ENCODE measurements around the gene CEP85L. TPM values are rescaled to one million over a fixed set of nuclear protein-coding genes. Genes with fewer than 3 reads are reported as not detected.

CEP85L gene
- total and polyA plus RNA-seq, 2 experiments from 2014 or later: 9.1 to 10.1 TPM

GRCh38 chr6:118661831-118662230, 10.4 kb upstream of the CEP85L start (continued):
- no peak for TF ChIP-seq ZNF462 (CRISPR knock-in tag; IDR thresholded peaks at IDR 0.05)
- no peak for TF ChIP-seq EZH2 (IDR thresholded peaks at IDR 0.05; ENCODE audit: low read depth, unreplicated experiment)
- no peak for TF ChIP-seq EZH2phosphoT487 (IDR thresholded peaks at IDR 0.05; ENCODE audit: unreplicated experiment)
- TF ChIP-seq ETS1 (IDR thresholded peaks at IDR 0.05): no peak

- Histone ChIP-seq H3F3A (replicated peaks; ENCODE audit: low read depth) (no peaks in the 10 kb centered on the region), H3K9me2 (ENCODE audit: insufficient read depth) (no peaks in the 10 kb centered on the region; the same call in 1 of the 2 replicates), H3K4me2 (no peak overlapping the region), H3K36me3 (ENCODE audit: insufficient read depth) (no peaks in the 10 kb centered on the region), H3K4me3 (no peak overlapping the region), H3K4me1 (ENCODE audit: insufficient read depth) (no peaks in the 10 kb centered on the region), H3K27me3 (ENCODE audit: insufficient read depth) (no peaks in the 10 kb centered on the region), H4K20me1 (replicated peaks; ENCODE audit: insufficient read depth) (no peaks in the 10 kb centered on the region), H3K27ac (ENCODE audit: low read depth) (no peak overlapping the region), H2AFZ (no peak overlapping the region), H3K79me2 (replicated peaks; ENCODE audit: insufficient read depth) (no peaks in the 10 kb centered on the region)
- Mint-ChIP-seq H3K27me3 (ENCODE audit: insufficient read depth, low read depth, poor library complexity) (no peaks in the 10 kb centered on the region), H3K36me3 (ENCODE audit: low read depth) (no peaks in the 10 kb centered on the region), H3K9me3 (no peaks in the 10 kb centered on the region), H3K4me1 (no peaks in the 10 kb centered on the region), H3K27ac (no peak overlapping the region), H3K4me3 (no peak overlapping the region)
- DNase-seq (ENCODE audit: low spot score): no peak
- ATAC-seq: no peak
- TF ChIP-seq EZH2phosphoT487 (IDR thresholded peaks at IDR 0.05; ENCODE audit: unreplicated experiment) (no peak), ZNF114 (CRISPR knock-in tag; IDR thresholded peaks at IDR 0.05) (no peak), NANOG (IDR thresholded peaks at IDR 0.05; ENCODE audit: borderline replicate concordance) (no peak), JUNB (IDR thresholded peaks at IDR 0.05; ENCODE audit: unreplicated experiment) (no peak), CTCF (conservative IDR thresholded peaks at IDR 0.05; ENCODE audit: low read depth in 2 of 2) (no peak), EZH2 (IDR thresholded peaks at IDR 0.05; ENCODE audit: low read depth, unreplicated experiment) (no peak), POLR2AphosphoS5 (IDR thresholded peaks at IDR 0.05; ENCODE audit: low read depth) (no peak), CREB1 (CRISPR knock-in tag; IDR thresholded peaks at IDR 0.05; ENCODE audit: low read depth) (no peak), STAT1 (IDR thresholded peaks at IDR 0.05; ENCODE audit: unreplicated experiment) (no peak), ZNF331 (CRISPR knock-in tag; IDR thresholded peaks at IDR 0.05; ENCODE audit: low read depth) (no peak)
Observed at GRCh38 chr6:118660218-118660569, 8.8 kb upstream of the CEP85L start.
